AG09309 (cell line): ENCODE data around the gene ITPR1.

ENCODE experiments used
- DNase-seq: peaks from one replicate; pipeline ENCODE4 v3.0.0-alpha.2; 2010; ENCODE audit warnings: low read depth
- H3K4me3 ChIP-seq: 2 replicates; pipeline ENCODE4 v1.5.1; 2011; ENCODE audit warnings: mild to moderate bottlenecking, low read depth, low read length, moderate library complexity; ENCODE audit not compliant: control insufficient read depth
- TF ChIP-seq, protein P1 (sequence below): IDR thresholded peaks from 2 replicates; pipeline ENCODE4 v1.5.1; 2011; ENCODE audit warnings: mild to moderate bottlenecking, low read depth, low read length, inconsistent platforms; ENCODE audit not compliant: insufficient read depth, control insufficient read depth; ENCODE audit errors: missing control alignments

ITPR1 gene

DNA sequence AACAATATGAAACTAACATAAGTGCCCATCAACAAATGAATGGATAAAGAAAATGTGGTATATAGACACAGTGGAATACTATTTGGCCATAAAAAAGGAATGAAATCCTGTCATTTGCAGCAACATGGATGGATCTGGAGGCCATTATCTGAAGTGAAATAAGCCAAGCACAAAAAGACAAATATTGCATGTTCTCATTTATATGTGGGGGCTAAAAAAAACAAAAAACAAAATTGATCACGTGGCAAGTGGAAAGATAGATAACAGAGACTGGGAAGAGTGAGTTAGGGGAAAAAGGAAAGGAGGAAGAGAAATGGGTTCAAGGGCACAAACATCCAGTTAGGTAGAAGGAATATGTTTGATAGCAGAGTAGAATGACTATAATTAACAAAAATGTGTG lies 330.2 kb downstream of the ITPR1 start:
- no peak for DNase-seq
- no peak overlapping the region for H3K4me3 ChIP-seq
- TF ChIP-seq, protein P1, sequence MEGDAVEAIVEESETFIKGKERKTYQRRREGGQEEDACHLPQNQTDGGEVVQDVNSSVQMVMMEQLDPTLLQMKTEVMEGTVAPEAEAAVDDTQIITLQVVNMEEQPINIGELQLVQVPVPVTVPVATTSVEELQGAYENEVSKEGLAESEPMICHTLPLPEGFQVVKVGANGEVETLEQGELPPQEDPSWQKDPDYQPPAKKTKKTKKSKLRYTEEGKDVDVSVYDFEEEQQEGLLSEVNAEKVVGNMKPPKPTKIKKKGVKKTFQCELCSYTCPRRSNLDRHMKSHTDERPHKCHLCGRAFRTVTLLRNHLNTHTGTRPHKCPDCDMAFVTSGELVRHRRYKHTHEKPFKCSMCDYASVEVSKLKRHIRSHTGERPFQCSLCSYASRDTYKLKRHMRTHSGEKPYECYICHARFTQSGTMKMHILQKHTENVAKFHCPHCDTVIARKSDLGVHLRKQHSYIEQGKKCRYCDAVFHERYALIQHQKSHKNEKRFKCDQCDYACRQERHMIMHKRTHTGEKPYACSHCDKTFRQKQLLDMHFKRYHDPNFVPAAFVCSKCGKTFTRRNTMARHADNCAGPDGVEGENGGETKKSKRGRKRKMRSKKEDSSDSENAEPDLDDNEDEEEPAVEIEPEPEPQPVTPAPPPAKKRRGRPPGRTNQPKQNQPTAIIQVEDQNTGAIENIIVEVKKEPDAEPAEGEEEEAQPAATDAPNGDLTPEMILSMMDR: no peak

DNA sequence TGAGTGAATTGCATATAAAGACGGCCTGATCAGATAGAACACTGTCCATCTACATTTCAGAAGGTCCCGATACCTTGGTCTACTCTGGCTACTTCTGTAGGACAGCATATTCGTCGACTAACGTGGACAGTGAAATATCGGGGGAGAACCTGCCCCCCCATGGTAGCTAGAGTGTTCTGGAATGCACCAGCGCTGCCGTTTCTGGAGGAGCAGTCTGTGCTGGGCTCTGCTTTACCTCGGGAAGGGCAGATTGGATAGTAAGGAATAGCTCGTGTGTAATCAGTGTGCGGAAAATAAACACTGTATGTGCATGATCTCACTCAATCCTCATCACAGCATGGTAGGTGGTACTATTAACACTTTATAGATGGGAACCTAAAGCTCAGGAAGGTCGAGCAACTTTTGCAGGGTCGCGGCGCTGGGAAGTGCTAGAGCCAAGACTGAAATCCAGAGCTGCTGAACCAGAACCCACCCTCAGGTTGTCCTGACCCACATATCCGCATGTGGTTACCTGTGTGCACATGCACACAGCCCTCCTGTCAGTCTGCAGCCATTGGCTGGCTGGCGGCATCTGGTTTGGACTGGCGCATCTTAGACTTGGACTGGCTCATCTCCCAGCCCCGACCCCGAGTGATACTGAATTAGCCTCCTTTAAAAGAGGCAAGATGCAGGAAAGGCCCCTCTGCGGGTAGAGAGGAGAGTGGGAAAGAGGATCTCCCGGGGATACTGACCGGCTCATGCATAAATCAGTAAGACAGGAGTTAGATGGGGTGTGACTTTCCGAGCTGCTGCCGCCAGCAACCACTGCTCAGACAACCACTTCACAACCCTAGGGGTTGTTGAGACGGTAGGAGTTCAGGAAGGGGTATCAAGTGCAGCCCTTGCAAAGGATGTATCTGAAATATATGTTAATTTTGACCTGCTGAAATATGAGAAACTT lies 331.1 kb downstream of the ITPR1 start:
- DNase-seq: no peak
- no peak overlapping the region for H3K4me3 ChIP-seq
- TF ChIP-seq, protein P1: no peak

DNA sequence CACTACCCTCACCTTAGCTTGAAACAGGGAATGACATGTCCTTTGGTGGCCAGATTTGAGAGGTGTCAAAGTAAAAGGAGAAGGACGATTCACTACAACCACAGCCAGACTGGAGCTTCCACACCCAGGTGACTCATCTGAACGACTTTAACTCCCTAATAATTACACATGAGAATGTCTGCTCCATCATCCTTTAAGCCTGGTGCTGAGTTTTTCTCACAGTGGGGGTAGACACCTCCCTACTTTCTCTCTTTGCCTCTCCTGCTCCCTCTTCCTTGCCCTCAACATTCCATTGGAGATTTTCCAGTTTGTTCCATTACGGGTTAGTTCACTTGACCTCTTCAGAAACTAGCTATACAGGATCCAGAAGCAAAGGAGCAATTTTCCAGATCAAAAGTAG lies 331.8 kb downstream of the ITPR1 start:
- no peak overlapping the region for H3K4me3 ChIP-seq
- TF ChIP-seq, protein P1: no peak
- DNase-seq: no peak

DNA sequence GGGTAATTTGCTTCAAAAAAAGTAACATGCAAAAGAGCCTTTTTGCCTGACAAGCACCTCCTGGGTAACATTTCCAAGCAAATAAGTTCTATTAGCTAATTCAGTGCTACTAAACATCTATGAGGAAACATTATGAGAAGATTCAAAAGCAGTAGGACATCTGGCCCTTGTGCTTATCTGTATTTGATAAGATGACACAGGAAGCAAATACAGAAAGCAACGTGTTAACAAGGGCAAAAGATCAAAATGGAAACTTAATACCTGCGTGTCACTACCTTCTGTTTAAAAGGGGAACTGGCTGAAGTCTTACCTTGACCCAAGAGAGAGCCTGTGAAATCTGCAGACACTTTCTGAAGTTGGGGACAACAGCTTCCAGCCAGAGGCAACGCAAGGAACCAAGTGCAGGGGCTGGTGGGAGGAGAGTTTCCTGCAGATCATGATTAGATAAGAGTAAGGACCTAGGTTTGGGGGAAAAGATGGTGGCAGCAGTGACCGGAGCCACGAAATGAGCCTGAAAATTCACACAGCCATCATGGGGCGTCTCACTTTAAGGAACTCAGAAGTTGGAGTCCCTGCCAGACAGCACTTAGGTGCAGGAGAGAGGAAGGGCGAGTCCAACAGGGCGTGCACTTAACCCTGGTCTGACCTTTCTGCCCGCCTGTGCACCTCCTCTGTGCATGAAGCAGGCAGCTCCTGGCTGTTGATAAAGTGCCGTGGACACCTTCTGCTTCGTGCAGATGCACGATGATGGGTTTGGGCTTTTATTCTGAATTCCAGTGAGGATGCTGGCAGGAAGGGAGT lies 332.5 kb downstream of the ITPR1 start:
- TF ChIP-seq, protein P1: no peak
- no peak for DNase-seq
- H3K4me3 ChIP-seq: no peak overlapping the region

DNA sequence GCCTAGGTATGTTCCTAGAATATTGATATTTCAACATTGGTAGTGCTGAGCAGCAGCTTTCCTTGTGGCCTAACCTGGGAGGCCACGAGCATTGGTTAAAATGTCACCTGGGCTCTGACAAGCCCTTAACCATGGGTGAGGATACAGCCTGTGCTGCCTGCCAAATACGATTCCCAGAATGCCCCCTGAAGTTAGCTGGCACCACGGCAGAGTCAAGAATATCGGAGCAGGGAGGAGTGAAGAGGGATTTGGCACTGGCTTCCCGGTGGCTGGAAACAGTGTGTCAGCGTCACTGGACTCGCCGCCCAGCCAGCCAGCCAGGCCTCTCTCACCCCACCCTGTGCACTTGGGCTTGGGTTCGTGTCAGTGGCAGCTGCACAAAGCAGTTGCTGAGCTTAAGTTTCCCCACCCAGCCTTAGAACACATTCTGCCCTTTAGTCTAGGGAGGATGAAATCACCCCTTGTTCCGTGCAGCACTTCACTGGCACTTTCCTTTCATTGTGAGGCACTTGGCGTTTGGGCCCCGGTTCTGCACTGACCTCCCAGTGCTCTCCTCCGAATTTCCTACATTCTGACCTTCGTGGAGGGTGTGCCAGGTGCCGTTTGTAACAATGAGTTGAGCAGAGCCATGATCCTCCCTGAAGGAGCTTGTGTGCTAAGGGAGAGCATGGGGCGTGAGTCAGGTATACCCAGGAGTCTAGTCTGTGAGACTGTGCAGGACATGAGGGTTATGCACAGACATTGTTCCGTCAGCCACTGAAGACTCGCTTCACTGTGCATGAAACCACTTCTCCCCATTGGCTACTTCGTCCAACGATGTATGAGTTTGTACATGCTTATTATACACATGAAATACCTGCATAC lies 333.3 kb downstream of the ITPR1 start:
- no peak for DNase-seq
- H3K4me3 ChIP-seq: no peak overlapping the region
- TF ChIP-seq, protein P1: no peak

DNA sequence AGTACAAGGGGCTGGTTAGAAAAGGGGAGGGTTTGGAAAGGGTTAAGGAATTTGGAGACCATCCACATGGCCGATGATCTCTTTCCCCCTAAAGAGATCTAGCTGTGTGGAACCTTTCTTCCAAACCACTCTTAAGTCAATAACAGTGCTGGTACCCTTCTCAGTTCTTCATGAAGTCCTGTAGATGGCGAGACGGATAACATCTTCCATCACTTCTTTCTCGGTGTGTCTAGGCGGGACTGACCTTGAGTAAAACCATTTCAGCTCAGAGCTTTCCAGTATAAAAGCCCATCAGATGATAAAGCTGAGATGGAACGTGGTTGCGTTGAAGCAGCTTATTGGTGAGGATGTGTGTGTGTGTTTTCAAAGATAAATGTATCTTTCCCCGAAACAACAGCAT lies 334.6 kb downstream of the ITPR1 start:
- no peak overlapping the region for H3K4me3 ChIP-seq
- TF ChIP-seq, protein P1: no peak
- DNase-seq: no peak
